GM19240 (cell line): ENCODE results near the gene ATRNL1.

ENCODE experiments used
- DNase-seq: peaks from one replicate; pipeline ENCODE4 v3.0.0; 2011; ENCODE audit warnings: low spot score; ENCODE audit not compliant: insufficient read length

Gene ATRNL1

GRCh38 chr10:115974816-115975430 lies 881.8 kb downstream of the ATRNL1 start:
- DNase-seq, result no peak

GRCh38 chr10:115975506-115975905 lies 882.3 kb downstream of the ATRNL1 start:
- no peak for DNase-seq

GRCh38 chr10:115976342-115976741 lies 883.2 kb downstream of the ATRNL1 start:
- DNase-seq, result no peak

GRCh38 chr10:115977855-115978254 lies 884.7 kb downstream of the ATRNL1 start:
- DNase-seq, result no peak

GRCh38 chr10:115979576-115979975 lies 886.4 kb downstream of the ATRNL1 start:
- no peak for DNase-seq

GRCh38 chr10:115980470-115980869 lies 887.3 kb downstream of the ATRNL1 start:
- no peak for DNase-seq

- no peak for DNase-seq
These were observed 887.9 kb downstream of the ATRNL1 start for GRCh38 chr10:115981081-115981480.

GRCh38 chr10:115982076-115982475 lies 888.9 kb downstream of the ATRNL1 start:
- no peak for DNase-seq

GRCh38 chr10:115982526-115982925 lies 889.4 kb downstream of the ATRNL1 start:
- no peak for DNase-seq

GRCh38 chr10:115985786-115986185 lies 892.6 kb downstream of the ATRNL1 start:
- DNase-seq, result no peak

- no peak for DNase-seq
These were observed 895.2 kb downstream of the ATRNL1 start for GRCh38 chr10:115988380-115988779.

GRCh38 chr10:115989621-115990020 lies 896.5 kb downstream of the ATRNL1 start:
- no peak for DNase-seq

- no peak for DNase-seq
These were observed 899.2 kb downstream of the ATRNL1 start for GRCh38 chr10:115992236-115992986.

- DNase-seq, result no peak
These were observed 902.9 kb downstream of the ATRNL1 start for GRCh38 chr10:115996031-115996430.

- DNase-seq, result no peak
These were observed 905.1 kb downstream of the ATRNL1 start for GRCh38 chr10:115998301-115998700.
